Neural crest cell (in vitro differentiated cells): Measurements from ENCODE around the gene APOL1. TPM values are rescaled to one million over a fixed set of nuclear protein-coding genes. Genes with fewer than 3 reads are reported as not detected.

ENCODE experiments used
- DNase-seq: peaks from one replicate; pipeline ENCODE4 v3.0.0; 2021; ENCODE audit warnings: low read depth, mixed read lengths, low spot score
- H3K27ac Mint-ChIP-seq: one replicate; pipeline ENCODE4 v1.8.0; 2021; ENCODE audit warnings: mild to moderate bottlenecking, mixed read lengths; ENCODE audit not compliant: unreplicated experiment
- H3K27me3 Mint-ChIP-seq: 2 replicates; pipeline ENCODE4 v1.8.0; 2021; ENCODE audit warnings: low read depth, mild to moderate bottlenecking, mixed read lengths
- H3K36me3 Mint-ChIP-seq: 2 replicates; pipeline ENCODE4 v1.8.0; 2021; ENCODE audit warnings: low read depth, mild to moderate bottlenecking, mixed read lengths
- H3K4me1 Mint-ChIP-seq: 2 replicates; pipeline ENCODE4 v1.8.0; 2021; ENCODE audit warnings: mixed read lengths
- H3K4me3 Mint-ChIP-seq: one replicate; pipeline ENCODE4 v1.8.0; 2021; ENCODE audit warnings: mild to moderate bottlenecking, mixed read lengths
- H3K9me3 Mint-ChIP-seq: 2 replicates; pipeline ENCODE4 v1.8.0; 2021; ENCODE audit warnings: mixed read lengths
- CTCF ChIP-seq: fragments of 200-600 bp; sonication (generic); conservative IDR thresholded peaks from 2 replicates; pipeline ENCODE4 v1.5.0; 2021; ENCODE audit warnings: antibody characterized with exemption, mild to moderate bottlenecking
- total RNA-seq: library from RNA; stranded (reverse); gene quantifications from 2 replicates; pipeline ENCODE4 v1.2.1, GENCODE V29; 2021

Gene APOL1
- total RNA-seq, 1 donor from 2014 or later = not detected

- Mint-ChIP-seq H3K4me1 (peaks cover 16% of the 10 kb centered on the region), H3K36me3 (peaks cover 11% of the 10 kb centered on the region), H3K27me3 (no peaks in the 10 kb centered on the region), H3K9me3 (peaks cover 2% of the 10 kb centered on the region), H3K27ac (no peak overlapping the region), H3K4me3 (no peak overlapping the region)
- TF ChIP-seq CTCF = no peak
- no peak for DNase-seq
These were observed 19.1 kb upstream of the APOL1 start for GRCh38 chr22:36233796-36234195.

GRCh38 chr22:36234213-36234612 is 18.7 kb upstream of the APOL1 start:
- Mint-ChIP-seq H3K9me3 (peaks cover 2% of the 10 kb centered on the region), H3K4me1 (peaks cover 19% of the 10 kb centered on the region), H3K27ac (no peak overlapping the region), H3K27me3 (no peaks in the 10 kb centered on the region), H3K4me3 (no peak overlapping the region), H3K36me3 (peaks cover 11% of the 10 kb centered on the region)
- no peak for DNase-seq
- no peak for TF ChIP-seq CTCF

GRCh38 chr22:36234919-36235318 is 18.0 kb upstream of the APOL1 start:
- no peak for TF ChIP-seq CTCF
- DNase-seq = no peak
- H3K4me3 Mint-ChIP-seq = peak overlapping the region; percentile 52
- H3K27me3 Mint-ChIP-seq = no peaks in the 10 kb centered on the region
- peaks cover 26% of the 10 kb centered on the region for H3K4me1 Mint-ChIP-seq
- H3K27ac Mint-ChIP-seq = no peak overlapping the region
- peaks cover 2% of the 10 kb centered on the region for H3K9me3 Mint-ChIP-seq
- peaks cover 11% of the 10 kb centered on the region for H3K36me3 Mint-ChIP-seq

- H3K9me3 Mint-ChIP-seq = peaks cover 2% of the 10 kb centered on the region
- peaks cover 8% of the 10 kb centered on the region for H3K36me3 Mint-ChIP-seq
- H3K4me3 Mint-ChIP-seq = peak overlapping the region; percentile 52
- H3K4me1 Mint-ChIP-seq = peaks cover 28% of the 10 kb centered on the region
- H3K27me3 Mint-ChIP-seq = no peaks in the 10 kb centered on the region
- no peak for TF ChIP-seq CTCF
- no peak overlapping the region for H3K27ac Mint-ChIP-seq
- no peak for DNase-seq
These were observed 17.3 kb upstream of the APOL1 start for GRCh38 chr22:36235585-36235984.

GRCh38 chr22:36236388-36237319 is 16.3 kb upstream of the APOL1 start:
- no peak overlapping the region for H3K4me3 Mint-ChIP-seq
- peaks cover 2% of the 10 kb centered on the region for H3K9me3 Mint-ChIP-seq
- H3K27ac Mint-ChIP-seq = no peak overlapping the region
- peaks cover 28% of the 10 kb centered on the region for H3K4me1 Mint-ChIP-seq
- H3K36me3 Mint-ChIP-seq = peaks cover 8% of the 10 kb centered on the region
- no peak for TF ChIP-seq CTCF
- no peak for DNase-seq
- H3K27me3 Mint-ChIP-seq = no peaks in the 10 kb centered on the region
